Measurements from ENCODE around the gene ZCCHC4. TPM values are rescaled to one million over a fixed set of nuclear protein-coding genes. Genes with fewer than 3 reads are reported as not detected.

The ZCCHC4 gene
- total and polyA plus RNA-seq, 2 of the 8 experiments (the other 6 are each of a cell fraction or from before 2014, with no cell fraction given): 9.8 to 12.5 TPM

DNA sequence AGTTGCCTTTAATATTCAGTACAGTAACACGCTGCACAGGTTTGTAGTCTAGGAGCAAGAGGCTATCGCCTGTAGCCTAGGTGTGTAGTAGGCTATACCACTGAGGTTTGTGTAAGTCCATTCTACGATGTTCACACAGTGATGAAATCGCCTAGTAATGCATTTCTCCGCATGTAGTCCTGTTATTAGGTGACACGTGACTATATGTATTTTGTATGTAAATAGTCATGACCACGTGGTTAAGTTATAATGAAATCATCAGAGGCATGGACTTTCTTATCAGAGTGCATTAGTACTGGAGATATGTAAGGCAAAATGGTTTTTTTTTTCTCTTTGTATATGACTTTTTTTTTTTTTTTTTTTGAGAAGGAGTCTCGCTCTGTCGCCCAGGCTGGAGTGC is 9.9 kb upstream of the ZCCHC4 start:
- no peaks in the 10 kb centered on the region for H3K79me1 ChIP-seq (ENCODE audit: low read depth, low read length)
- no peak overlapping the region for H3K18ac ChIP-seq (ENCODE audit: extremely low read depth, low read length)
- TF ChIP-seq JUND (IDR thresholded peaks at IDR 0.05; ENCODE audit: low read length): no peak
- TF ChIP-seq MAFK (IDR thresholded peaks at IDR 0.05; ENCODE audit: low read depth, low read length): no peak
- TF ChIP-seq, protein P1, sequence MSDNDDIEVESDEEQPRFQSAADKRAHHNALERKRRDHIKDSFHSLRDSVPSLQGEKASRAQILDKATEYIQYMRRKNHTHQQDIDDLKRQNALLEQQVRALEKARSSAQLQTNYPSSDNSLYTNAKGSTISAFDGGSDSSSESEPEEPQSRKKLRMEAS (IDR thresholded peaks at IDR 0.05): no peak
- TF ChIP-seq CTBP2 (IDR thresholded peaks at IDR 0.05; ENCODE audit: borderline replicate concordance, insufficient read depth, insufficient read length, low read length): no peak
- H3K4me2 ChIP-seq (ENCODE audit: insufficient read depth in 1 of 2, low read depth in 2 of 2, low read length in 2 of 2): no peak overlapping the region
- no peak overlapping the region for H3K14ac ChIP-seq (ENCODE audit: insufficient read length)
- no peak overlapping the region for H2BK15ac ChIP-seq (ENCODE audit: low read length)
- H3K27me3 ChIP-seq (replicated peaks in 1 of 4; ENCODE audit: control insufficient read depth in 3 of 4, extremely low read depth in 1 of 4, insufficient read depth in 3 of 4, low read length in 3 of 4): no peaks in the 10 kb centered on the region
- H3K36me3 ChIP-seq (ENCODE audit: control insufficient read depth in 2 of 4, insufficient read depth in 4 of 4, low read length in 3 of 4): no peaks in the 10 kb centered on the region
- H3K4me3 ChIP-seq (ENCODE audit: extremely low read depth in 1 of 4, insufficient read depth in 2 of 4, low read depth in 3 of 4, low read length in 4 of 4): no peak overlapping the region
- no peaks in the 10 kb centered on the region for H4K20me1 ChIP-seq (replicated peaks in 1 of 2; ENCODE audit: control insufficient read depth in 1 of 2, insufficient read depth in 2 of 2, low read length in 2 of 2)
- H2BK12ac ChIP-seq (ENCODE audit: low read depth, low read length): no peak overlapping the region
- DNase-seq (ENCODE audit: low read depth in 1 of 2, low spot score in 2 of 2): no peak
- no peak overlapping the region for H2AK5ac ChIP-seq (ENCODE audit: low read depth, low read length)
- H2BK120ac ChIP-seq (replicated peaks; ENCODE audit: low read depth, low read length): no peak overlapping the region
- H2BK20ac ChIP-seq (ENCODE audit: low read length): no peak overlapping the region
- H3K9me3 ChIP-seq (ENCODE audit: insufficient read depth in 2 of 2, low read depth in 1 of 2, low read length in 1 of 2): no peaks in the 10 kb centered on the region
- no peak overlapping the region for H2BK5ac ChIP-seq (ENCODE audit: low read depth, low read length)
- 88% methylated on average over 7 of the region's 9 CpGs; no CpG with 5 or more reads in 1 of the 2 experiments for WGBS, 2 experiments (ENCODE audit: extremely low coverage in 1 of 2, insufficient coverage in 1 of 2, insufficient read length in 1 of 2, insufficient replicate concordance in 2 of 2, low coverage in 1 of 2, low lambda C conversion rate in 2 of 2, missing lambda C conversion rate in 1 of 2)
- H4K5ac ChIP-seq (ENCODE audit: insufficient read length, low read depth, low read length): no peak overlapping the region
- FAIRE-seq: no peak
- H3K4me1 ChIP-seq (replicated peaks in 1 of 4; ENCODE audit: control insufficient read depth in 3 of 4, insufficient read depth in 4 of 4, low read length in 3 of 4): no peaks in the 10 kb centered on the region
- CTCF ChIA-PET (ENCODE audit: partially characterized antibody): interaction anchor here (1.8 to 4.5 kb wide), 2 partner anchors 10 kb away, joined by 10 to 31 read pairs; partner anchors contain the start of gene ZCCHC4
- no peak overlapping the region for H4K8ac ChIP-seq (ENCODE audit: extremely low read depth, insufficient read depth, low read length)
- no peaks in the 10 kb centered on the region; the same call in 1 of the 2 replicates for H3K23me2 ChIP-seq (ENCODE audit: low read depth, low read length)
- no peaks in the 10 kb centered on the region for H3K79me2 ChIP-seq (ENCODE audit: control insufficient read depth in 1 of 2, insufficient read depth in 2 of 2, low read length in 2 of 2)
- no peak overlapping the region for H3K27ac ChIP-seq (ENCODE audit: low read depth, low read length)
- H3K9ac ChIP-seq (replicated peaks in 1 of 4; ENCODE audit: extremely low read depth in 1 of 4, low read depth in 3 of 4, low read length in 3 of 4): no peak overlapping the region
- no peak overlapping the region for H4K91ac ChIP-seq (replicated peaks; ENCODE audit: insufficient read length, low read length)
- H3K23ac ChIP-seq (ENCODE audit: insufficient read length): no peak overlapping the region
- H2AFZ ChIP-seq (ENCODE audit: low read length): no peak overlapping the region
- POLR2A ChIA-PET (ENCODE audit: partially characterized antibody): interaction anchor here (1.6 kb wide), 1 partner anchor 10 kb away, joined by 6 read pairs; the partner anchor contains the start of gene ZCCHC4
- no peak overlapping the region for H3K4ac ChIP-seq (replicated peaks; ENCODE audit: insufficient read length, low read depth, low read length)
- H3K56ac ChIP-seq (replicated peaks; ENCODE audit: insufficient read length, low read depth, low read length): no peak overlapping the region
